ENCODE results near the gene ISM1. TPM values are rescaled to one million over a fixed set of nuclear protein-coding genes. Genes with fewer than 3 reads are reported as not detected.

ISM1 gene
- total and polyA plus RNA-seq, 2 experiments from 2014 or later, result 0.15 to 0.63 TPM

GRCh38 chr20:13341737-13342393 is 120.8 kb downstream of the ISM1 start (continued):
- no peak for TF ChIP-seq REST (IDR thresholded peaks at IDR 0.05; ENCODE audit: unreplicated experiment)
- TF ChIP-seq ETS1 (IDR thresholded peaks at IDR 0.05), result no peak
- no peak for TF ChIP-seq CREB1 (CRISPR knock-in tag; IDR thresholded peaks at IDR 0.05; ENCODE audit: low read depth)

- peaks cover 12% of the 10 kb centered on the region for H3K4me1 Mint-ChIP-seq
- H3F3A ChIP-seq (replicated peaks; ENCODE audit: low read depth), result no peaks in the 10 kb centered on the region
- TF ChIP-seq ETS1 (IDR thresholded peaks at IDR 0.05), result no peak
- no peak overlapping the region for H3K4me3 Mint-ChIP-seq
- no peaks in the 10 kb centered on the region for H3K4me1 ChIP-seq (ENCODE audit: insufficient read depth)
- H3K27ac Mint-ChIP-seq, result no peak overlapping the region
- no peaks in the 10 kb centered on the region for H3K27me3 ChIP-seq (ENCODE audit: insufficient read depth)
- ATAC-seq (no peak), DNase-seq (ENCODE audit: low spot score) (no peak)
- H3K9me2 ChIP-seq (ENCODE audit: insufficient read depth), result peaks cover 20% of the 10 kb centered on the region
- no peak overlapping the region for H3K4me3 ChIP-seq
- no peak overlapping the region for H2AFZ ChIP-seq
- H3K36me3 Mint-ChIP-seq (ENCODE audit: low read depth), result no peaks in the 10 kb centered on the region
- H4K20me1 ChIP-seq (replicated peaks; ENCODE audit: insufficient read depth), result no peaks in the 10 kb centered on the region
- no peak overlapping the region for H3K27ac ChIP-seq (ENCODE audit: low read depth)
- no peaks in the 10 kb centered on the region for H3K9me3 Mint-ChIP-seq
- H3K79me2 ChIP-seq (replicated peaks; ENCODE audit: insufficient read depth), result no peaks in the 10 kb centered on the region
- H3K36me3 ChIP-seq (ENCODE audit: insufficient read depth), result no peaks in the 10 kb centered on the region
- H3K27me3 Mint-ChIP-seq (ENCODE audit: insufficient read depth, low read depth, poor library complexity), result peaks cover 5% of the 10 kb centered on the region
- 0 out of 2 replicates have a peak overlapping the region, but pooled peaks have one; percentile 20 for H3K4me2 ChIP-seq
Observed at GRCh38 chr20:13342469-13343242, 121.6 kb downstream of the ISM1 start.

GRCh38 chr20:13344671-13345070 is 123.6 kb downstream of the ISM1 start:
- no peaks in the 10 kb centered on the region for H3K9me3 Mint-ChIP-seq
- no peak overlapping the region for H3K4me3 ChIP-seq
- no peak overlapping the region for H3K4me3 Mint-ChIP-seq
- H3K36me3 Mint-ChIP-seq (ENCODE audit: low read depth), result no peaks in the 10 kb centered on the region
- DNase-seq (ENCODE audit: low spot score), result no peak
- peaks cover 12% of the 10 kb centered on the region for H3K4me1 Mint-ChIP-seq
- no peak overlapping the region for H3K4me2 ChIP-seq
- ATAC-seq, result no peak
- no peaks in the 10 kb centered on the region for H3F3A ChIP-seq (replicated peaks; ENCODE audit: low read depth)
- 0 out of 2 replicates have a peak, but pooled peaks cover 5% of the 10 kb centered on the region for H3K9me2 ChIP-seq (ENCODE audit: insufficient read depth)
- H3K27me3 Mint-ChIP-seq (ENCODE audit: insufficient read depth, low read depth, poor library complexity), result peaks cover 7% of the 10 kb centered on the region
- H3K36me3 ChIP-seq (ENCODE audit: insufficient read depth), result no peaks in the 10 kb centered on the region
- H3K27me3 ChIP-seq (ENCODE audit: insufficient read depth), result no peaks in the 10 kb centered on the region
- no peaks in the 10 kb centered on the region for H3K4me1 ChIP-seq (ENCODE audit: insufficient read depth)
- TF ChIP-seq ZNF114 (CRISPR knock-in tag; IDR thresholded peaks at IDR 0.05) (no peak), REST (IDR thresholded peaks at IDR 0.05; ENCODE audit: unreplicated experiment) (no peak), CTCF (conservative IDR thresholded peaks at IDR 0.05; ENCODE audit: low read depth in 2 of 2) (no peak), ZNF331 (CRISPR knock-in tag; IDR thresholded peaks at IDR 0.05; ENCODE audit: low read depth) (no peak), POLR2AphosphoS5 (IDR thresholded peaks at IDR 0.05; ENCODE audit: low read depth) (no peak), STAT1 (IDR thresholded peaks at IDR 0.05; ENCODE audit: unreplicated experiment) (no peak)
- no peak overlapping the region for H3K27ac Mint-ChIP-seq
- no peak overlapping the region for H3K27ac ChIP-seq (ENCODE audit: low read depth)
- H3K79me2 ChIP-seq (replicated peaks; ENCODE audit: insufficient read depth), result no peaks in the 10 kb centered on the region
- no peaks in the 10 kb centered on the region for H4K20me1 ChIP-seq (replicated peaks; ENCODE audit: insufficient read depth)
- no peak overlapping the region for H2AFZ ChIP-seq
